GM20000 (cell line): Measurements from ENCODE around the gene ABCA7.
A peak's percentile ranks its signal among the peaks of the same experiment; 100 is the strongest.

Experiments
- DNase-seq: peaks from one replicate; pipeline ENCODE4 v3.0.0; 2012; ENCODE audit warnings: low spot score
- CTCF ChIP-seq: IDR thresholded peaks from 2 replicates; pipeline ENCODE4 v1.5.1; 2012; ENCODE audit warnings: mild to moderate bottlenecking, control low read depth; ENCODE audit errors: extremely low read depth, missing control alignments

ABCA7 gene

GRCh38 chr19:1041272-1041834 is 1.4 kb downstream of the ABCA7 start:
- no peak for TF ChIP-seq CTCF

GRCh38 chr19:1041835-1042685 is 2.2 kb downstream of the ABCA7 start:
- no peak for DNase-seq
- TF ChIP-seq CTCF, result no peak

More at GRCh38 chr19:1041272-1041834, 1.4 kb downstream of the ABCA7 start:
- no peak for DNase-seq

- TF ChIP-seq CTCF, result no peak
- DNase-seq, result no peak
These were observed 3.0 kb downstream of the ABCA7 start for GRCh38 chr19:1042689-1043511.

- peak; percentile 75 for DNase-seq
- TF ChIP-seq CTCF, result no peak
These were observed 5.3 kb downstream of the ABCA7 start for GRCh38 chr19:1045247-1045603.

- DNase-seq, result no peak
- TF ChIP-seq CTCF, result no peak
These were observed 6.3 kb downstream of the ABCA7 start for GRCh38 chr19:1046117-1046626.

GRCh38 chr19:1046836-1047695 is 7.2 kb downstream of the ABCA7 start:
- TF ChIP-seq CTCF, result no peak
- no peak for DNase-seq
